ENCODE results near the gene SHPK. TPM values are rescaled to one million over a fixed set of nuclear protein-coding genes. Genes with fewer than 3 reads are reported as not detected.
A peak's percentile ranks its signal among the peaks of the same experiment; 100 is the strongest.

SHPK gene
- total and polyA plus RNA-seq, 9 of the 15 experiments (the other 6 are each of a cell fraction or from before 2014, with no cell fraction given) = 2.5 to 16.3 (median 11.8) TPM

DNA sequence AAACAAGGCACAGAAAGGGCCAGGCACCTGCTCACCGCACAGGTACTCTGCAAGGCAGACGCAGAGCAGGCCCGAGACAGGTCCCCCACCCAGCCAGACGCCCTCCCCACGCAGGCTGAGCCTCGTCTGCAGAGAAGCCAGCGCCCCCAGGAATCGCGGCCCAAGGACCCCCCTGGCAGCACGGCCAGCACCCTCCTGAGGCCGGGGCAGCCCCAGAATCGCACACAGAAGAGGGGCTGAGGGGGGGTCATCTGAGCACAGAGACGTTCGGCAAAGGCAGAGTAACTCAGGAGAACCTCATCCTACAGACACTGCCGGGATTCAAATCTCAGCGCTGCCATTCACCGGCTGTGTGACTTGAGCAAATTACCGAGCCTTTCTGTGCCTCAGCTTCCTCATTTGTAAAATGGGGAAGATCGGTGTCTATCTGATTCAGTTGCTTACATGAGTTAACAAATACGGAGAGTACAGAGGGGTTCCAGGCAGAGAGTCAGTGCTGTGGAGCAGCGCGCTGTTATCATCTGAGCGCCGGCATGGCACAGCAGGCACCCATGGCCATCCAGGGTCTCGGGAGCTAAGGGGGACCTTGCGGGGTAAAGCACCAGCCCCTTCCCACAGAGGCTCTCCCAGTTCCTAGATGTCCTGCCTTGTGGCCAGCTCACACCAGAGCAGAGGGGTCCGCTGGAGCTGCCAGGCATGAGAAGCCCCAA, 42.9 kb upstream of the SHPK start:
- CTCF ChIA-PET (ENCODE audit: low intra/inter-chr PET ratio) = no interaction called here
- no peak overlapping the region for H3K27ac ChIP-seq (ENCODE audit: extremely low read depth, low read depth, low read length)
- H3K27me3 ChIP-seq (ENCODE audit: control insufficient read depth in 2 of 2, insufficient read depth in 2 of 2, low read length in 2 of 2) = peaks cover 0 to 17% of the 10 kb centered on the region in 2 experiments; a peak in 2 of 5 replicates
- no peak for FAIRE-seq
- intact Hi-C loops (cut with micrococcal nuclease) = no loop called here
- TF ChIP-seq ZFP36 (IDR thresholded peaks at IDR 0.05; ENCODE audit: low read depth, low read length, partially characterized antibody) (peak; percentile 48), TFAM (CRISPR knock-in tag; conservative IDR thresholded peaks at IDR 0.05) (no peak)
- POLR2A ChIA-PET = interaction anchor here (0.7 to 1.0 kb wide), 2 partner anchors 10 to 483 kb away, joined by 4 read pairs; no protein-coding TSS in a partner anchor
- WGBS (ENCODE audit: insufficient coverage, low coverage, missing lambda C conversion rate) = 31% methylated on average over 17 of the region's 27 CpGs
- no peaks in the 10 kb centered on the region for H3K9me1 ChIP-seq (ENCODE audit: control insufficient read depth, insufficient read depth, low read length)
- no peak overlapping the region for H3K9ac ChIP-seq (ENCODE audit: insufficient read depth in 1 of 2, low read depth in 2 of 2, low read length in 2 of 2)
- H2AFZ ChIP-seq (ENCODE audit: low read depth, low read length) = no peak overlapping the region
- no peak overlapping the region for H3K4me3 ChIP-seq
- H3K79me2 ChIP-seq (ENCODE audit: control insufficient read depth, insufficient read depth, low read length) = no peaks in the 10 kb centered on the region
- ATAC-seq = no peak
- H3K9me3 ChIP-seq (replicated peaks; ENCODE audit: control insufficient read depth, insufficient read depth, low read depth, low read length) = no peaks in the 10 kb centered on the region
- H3K36me3 ChIP-seq (ENCODE audit: control insufficient read depth, insufficient read depth, low read length) = no peaks in the 10 kb centered on the region
- H3K4me1 ChIP-seq (replicated peaks in 1 of 2; ENCODE audit: control insufficient read depth in 2 of 2, insufficient read depth in 2 of 2, low read length in 2 of 2) = peaks cover 0 to 21% of the 10 kb centered on the region in 2 experiments; a peak in 2 of 5 replicates
- no peak for DNase-seq (ENCODE audit: extremely low read depth in 1 of 4, low spot score in 3 of 4)
- in situ Hi-C loops (cut with MboI) = no loop called here
- no peak overlapping the region for H3K4me2 ChIP-seq (ENCODE audit: insufficient read depth, low read length)
- no TSS peak for BruUV-seq (replicated peaks)
- no peaks in the 10 kb centered on the region for H4K20me1 ChIP-seq (replicated peaks; ENCODE audit: control insufficient read depth, insufficient read depth, low read length)

DNA sequence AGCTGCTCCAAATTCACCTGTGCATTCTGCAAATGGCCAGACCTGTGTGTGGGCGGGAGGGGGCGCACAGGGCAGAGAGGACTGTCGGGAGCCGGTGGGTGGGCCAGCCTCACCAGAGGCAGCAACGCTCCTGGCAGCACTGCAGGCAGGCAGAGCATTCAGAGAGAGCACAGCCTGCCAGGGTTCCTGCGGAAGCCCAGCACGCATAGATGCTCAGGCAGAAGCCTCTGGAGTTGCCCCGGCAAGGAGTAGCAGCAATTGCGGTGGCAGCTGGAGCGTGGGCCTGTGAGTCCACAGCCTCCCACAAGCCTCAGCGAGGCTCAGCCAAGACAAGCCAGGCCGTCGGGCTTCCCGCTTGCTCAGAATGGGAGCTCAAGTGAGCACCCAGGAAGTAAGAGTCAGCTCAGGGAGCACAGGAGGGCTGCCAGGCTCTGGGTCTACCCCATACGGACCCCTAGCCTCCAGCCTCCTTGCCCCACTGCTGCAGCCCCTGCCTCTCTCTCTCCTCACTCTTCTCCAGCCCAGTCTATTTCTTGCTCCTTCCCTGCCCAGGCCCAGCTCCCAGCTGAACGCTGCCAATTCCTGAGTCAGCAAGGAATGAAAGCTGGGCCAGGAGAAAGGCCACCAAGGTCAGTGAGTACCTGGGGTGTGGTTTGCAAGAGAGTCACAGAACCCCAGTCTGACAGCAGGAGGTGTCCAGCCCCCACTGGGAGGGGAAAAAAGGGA, 42.2 kb upstream of the SHPK start:
- ChIA-PET CTCF (ENCODE audit: low intra/inter-chr PET ratio) (no interaction called here), POLR2A (interaction anchor here (0.5 to 0.6 kb wide), 3 partner anchors 10 to 660 kb away, joined by 3 to 4 read pairs (median 3); partner anchors contain the start of gene EMC6)
- TF ChIP-seq C11orf30 (IDR thresholded peaks at IDR 0.05; ENCODE audit: low read depth) = peak; percentile 20; the same call in 1 of the 2 replicates
- TF ChIP-seq, protein P1, sequence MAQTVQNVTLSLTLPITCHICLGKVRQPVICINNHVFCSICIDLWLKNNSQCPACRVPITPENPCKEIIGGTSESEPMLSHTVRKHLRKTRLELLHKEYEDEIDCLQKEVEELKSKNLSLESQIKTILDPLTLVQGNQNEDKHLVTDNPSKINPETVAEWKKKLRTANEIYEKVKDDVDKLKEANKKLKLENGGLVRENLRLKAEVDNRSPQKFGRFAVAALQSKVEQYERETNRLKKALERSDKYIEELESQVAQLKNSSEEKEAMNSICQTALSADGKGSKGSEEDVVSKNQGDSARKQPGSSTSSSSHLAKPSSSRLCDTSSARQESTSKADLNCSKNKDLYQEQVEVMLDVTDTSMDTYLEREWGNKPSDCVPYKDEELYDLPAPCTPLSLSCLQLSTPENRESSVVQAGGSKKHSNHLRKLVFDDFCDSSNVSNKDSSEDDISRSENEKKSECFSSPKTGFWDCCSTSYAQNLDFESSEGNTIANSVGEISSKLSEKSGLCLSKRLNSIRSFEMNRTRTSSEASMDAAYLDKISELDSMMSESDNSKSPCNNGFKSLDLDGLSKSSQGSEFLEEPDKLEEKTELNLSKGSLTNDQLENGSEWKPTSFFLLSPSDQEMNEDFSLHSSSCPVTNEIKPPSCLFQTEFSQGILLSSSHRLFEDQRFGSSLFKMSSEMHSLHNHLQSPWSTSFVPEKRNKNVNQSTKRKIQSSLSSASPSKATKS (CRISPR knock-in tag; IDR thresholded peaks at IDR 0.05) = no peak
- H3K4me3 ChIP-seq = no peak overlapping the region
- H3K9ac ChIP-seq (ENCODE audit: insufficient read depth in 1 of 2, low read depth in 2 of 2, low read length in 2 of 2) = peak overlapping the region in 1 of 2 experiments; percentile 45; a peak in 1 of 4 replicates
- peaks cover 0 to 17% of the 10 kb centered on the region in 2 experiments; a peak in 3 of 5 replicates for H3K27me3 ChIP-seq (ENCODE audit: control insufficient read depth in 2 of 2, insufficient read depth in 2 of 2, low read length in 2 of 2)
- no peak overlapping the region for H2AFZ ChIP-seq (ENCODE audit: low read depth, low read length)
- H3K79me2 ChIP-seq (ENCODE audit: control insufficient read depth, insufficient read depth, low read length) = no peaks in the 10 kb centered on the region
- 22% methylated on average over 13 of the region's 16 CpGs for WGBS (ENCODE audit: insufficient coverage, low coverage, missing lambda C conversion rate)
- no peaks in the 10 kb centered on the region for H3K9me1 ChIP-seq (ENCODE audit: control insufficient read depth, insufficient read depth, low read length)
- no peak for DNase-seq (ENCODE audit: extremely low read depth in 1 of 4, low spot score in 3 of 4)
- BruUV-seq (replicated peaks) = no TSS peak
- no peaks in the 10 kb centered on the region for H3K9me3 ChIP-seq (replicated peaks; ENCODE audit: control insufficient read depth, insufficient read depth, low read depth, low read length)
- no peak overlapping the region for H3K4me2 ChIP-seq (ENCODE audit: insufficient read depth, low read length)
- H4K20me1 ChIP-seq (replicated peaks; ENCODE audit: control insufficient read depth, insufficient read depth, low read length) = no peaks in the 10 kb centered on the region
- no peaks in the 10 kb centered on the region for H3K36me3 ChIP-seq (ENCODE audit: control insufficient read depth, insufficient read depth, low read length)
- intact Hi-C loops (cut with micrococcal nuclease) (no loop called here), in situ Hi-C loops (cut with MboI) (no loop called here)
- no peak for FAIRE-seq
- no peak overlapping the region for H3K27ac ChIP-seq (ENCODE audit: extremely low read depth, low read depth, low read length)
- ATAC-seq = no peak; the same call in none of the 3 replicates
- peaks cover 0 to 23% of the 10 kb centered on the region in 2 experiments; a peak in 2 of 5 replicates for H3K4me1 ChIP-seq (replicated peaks in 1 of 2; ENCODE audit: control insufficient read depth in 2 of 2, insufficient read depth in 2 of 2, low read length in 2 of 2)

Measured in K562 (cell line).